HEK293 (cell line): ENCODE results near the gene BUB1B.
A peak's percentile ranks its signal among the peaks of the same experiment; 100 is the strongest.

Experiments used
- CTCF ChIA-PET: fragments of 350-600 bp; formaldehyde crosslinking; extraction: SDS; loops from one replicate; lab custom pipeline; 2021; ENCODE audit warnings: antibody characterized with exemption; lab: Yijun Ruan, JAX
- POLR2A ChIA-PET: fragments of 300-600 bp; formaldehyde crosslinking; extraction: SDS; loops from one replicate; lab custom pipeline; 2020; ENCODE audit warnings: antibody characterized with exemption, inconsistent platforms; lab: Yijun Ruan, JAX
- H3K27ac ChIP-seq: fragments of 200-500 bp; sonication (Bioruptor generic); 2 replicates; pipeline ENCODE4 v1.5.1; 2014; ENCODE audit warnings: low read depth, low read length, control low read depth, inconsistent platforms; ENCODE audit errors: extremely low read depth
- H3K36me3 ChIP-seq, 2 experiments: fragments of 200-500 bp in 1 of 2; sonication (Bioruptor generic) in 1 of 2; 1 replicate in 1 of 2; 2 replicates in 1 of 2; pipeline ENCODE4 v1.5.1; 2014 to 2017; ENCODE audit warnings: inconsistent platforms in 2 of 2, low read length in 2 of 2; ENCODE audit not compliant: control insufficient read depth in 2 of 2, insufficient read depth in 1 of 2
- H3K4me1 ChIP-seq: fragments of 200-500 bp; sonication (Bioruptor generic); 2 replicates; pipeline ENCODE4 v1.5.1; 2014; ENCODE audit warnings: mild to moderate bottlenecking, low read length, inconsistent platforms; ENCODE audit not compliant: control insufficient read depth, insufficient read depth
- H3K4me3 ChIP-seq: 2 replicates; pipeline ENCODE4 v1.5.1; 2011; ENCODE audit warnings: low read depth, mild to moderate bottlenecking, control low read depth, low read length, moderate library complexity
- H3K9me3 ChIP-seq: fragments of 200-500 bp; sonication (Bioruptor generic); 2 replicates; pipeline ENCODE4 v1.5.1; 2014; ENCODE audit warnings: low read depth, low read length, inconsistent platforms; ENCODE audit not compliant: control insufficient read depth, insufficient read depth
- RBAK ChIP-seq: fragments of 450-650 bp; formaldehyde crosslinking; IDR thresholded peaks from 2 replicates; pipeline ENCODE4 v1.5.1; 2016; ENCODE audit warnings: missing biosample characterization, missing genetic modification characterization
- SP3 ChIP-seq: fragments of 450-650 bp; formaldehyde crosslinking; IDR thresholded peaks from 2 replicates; pipeline ENCODE4 v1.5.1; 2016; ENCODE audit warnings: missing biosample characterization, missing genetic modification characterization
- ZBTB17 ChIP-seq: fragments of 450-650 bp; formaldehyde crosslinking; IDR thresholded peaks from 2 replicates; pipeline ENCODE4 v1.5.1; 2016; ENCODE audit warnings: missing biosample characterization, missing genetic modification characterization
- ZBTB48 ChIP-seq: fragments of 450-650 bp; formaldehyde crosslinking; IDR thresholded peaks from 2 replicates; pipeline ENCODE4 v1.5.1; 2016; ENCODE audit warnings: missing biosample characterization, missing genetic modification characterization
- ZNF366 ChIP-seq: fragments of 450-650 bp; formaldehyde crosslinking; conservative IDR thresholded peaks from 2 replicates; pipeline ENCODE4 v1.5.1; 2016; ENCODE audit warnings: missing biosample characterization, missing genetic modification characterization
- ZNF501 ChIP-seq: fragments of 450-650 bp; formaldehyde crosslinking; IDR thresholded peaks from 2 replicates; pipeline ENCODE4 v1.5.1; 2016; ENCODE audit warnings: missing biosample characterization, missing genetic modification characterization
- ZNF510 ChIP-seq: fragments of 450-650 bp; formaldehyde crosslinking; IDR thresholded peaks from 2 replicates; pipeline ENCODE4 v1.5.1; 2018; ENCODE audit warnings: mild to moderate bottlenecking, missing genetic modification characterization, missing biosample characterization; ENCODE audit not compliant: insufficient replicate concordance
- ZNF658 ChIP-seq: fragments of 450-650 bp; formaldehyde crosslinking; IDR thresholded peaks from 2 replicates; pipeline ENCODE4; 2016; ENCODE audit warnings: missing biosample characterization, missing genetic modification characterization
- ZNF677 ChIP-seq: fragments of 450-650 bp; IDR thresholded peaks from 2 replicates; pipeline ENCODE4 v1.5.0; 2018; ENCODE audit warnings: missing biosample characterization, mild to moderate bottlenecking, missing genetic modification characterization, moderate library complexity
- ZNF777 ChIP-seq: fragments of 450-650 bp; formaldehyde crosslinking; IDR thresholded peaks from 2 replicates; pipeline ENCODE4 v1.5.1; 2017; ENCODE audit warnings: missing biosample characterization, missing genetic modification characterization, borderline replicate concordance
- ZNF830 ChIP-seq: fragments of 450-650 bp; IDR thresholded peaks from 2 replicates; pipeline ENCODE4 v1.5.0; 2018; ENCODE audit warnings: missing biosample characterization, missing genetic modification characterization, low read depth, mild to moderate bottlenecking, moderate library complexity
- TF ChIP-seq, protein P1 (sequence below): fragments of 450-650 bp; formaldehyde crosslinking; IDR thresholded peaks from 2 replicates; pipeline ENCODE4 v1.5.1; 2016; ENCODE audit warnings: missing biosample characterization, missing genetic modification characterization, low read depth
- TF ChIP-seq, protein P2 (sequence below): fragments of 450-650 bp; formaldehyde crosslinking; IDR thresholded peaks from 2 replicates; pipeline ENCODE4 v1.5.1; 2016; ENCODE audit warnings: missing biosample characterization, missing genetic modification characterization, borderline replicate concordance
- TF ChIP-seq, protein P3 (sequence below): fragments of 450-650 bp; formaldehyde crosslinking; IDR thresholded peaks from 2 replicates; pipeline ENCODE4 v1.5.1; 2016; ENCODE audit warnings: missing biosample characterization, missing genetic modification characterization, borderline replicate concordance
- TF ChIP-seq, protein P4 (sequence below): fragments of 450-650 bp; formaldehyde crosslinking; IDR thresholded peaks from 2 replicates; pipeline ENCODE4 v1.5.1; 2016; ENCODE audit warnings: missing biosample characterization, missing genetic modification characterization

BUB1B gene

DNA sequence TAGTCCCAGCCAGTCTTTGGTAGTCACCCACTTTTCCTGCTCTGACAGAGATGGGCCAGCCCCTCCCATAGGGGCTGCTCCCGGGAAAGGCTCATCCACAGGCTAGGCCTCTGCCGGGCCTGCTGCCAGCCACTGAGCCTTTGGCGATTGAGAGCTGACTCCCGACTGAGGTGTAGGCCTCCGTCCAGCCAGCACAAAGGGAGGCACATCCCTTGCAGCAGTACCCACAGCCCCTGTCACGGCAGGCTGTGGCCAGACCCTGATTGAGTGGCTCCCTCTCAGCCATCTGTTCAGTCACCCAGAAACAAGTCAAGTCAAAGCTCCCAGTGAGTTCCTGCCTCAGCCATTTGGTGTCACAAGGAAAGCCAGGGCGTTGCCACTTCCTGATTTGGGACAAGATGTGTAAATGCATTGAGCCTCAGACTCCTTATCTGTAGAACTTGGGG, 71.8 kb downstream of the BUB1B start:
- peaks cover 4 to 19% of the 10 kb centered on the region in 2 experiments; a peak in 2 of 3 replicates for H3K36me3 ChIP-seq
- TF ChIP-seq, protein P1, sequence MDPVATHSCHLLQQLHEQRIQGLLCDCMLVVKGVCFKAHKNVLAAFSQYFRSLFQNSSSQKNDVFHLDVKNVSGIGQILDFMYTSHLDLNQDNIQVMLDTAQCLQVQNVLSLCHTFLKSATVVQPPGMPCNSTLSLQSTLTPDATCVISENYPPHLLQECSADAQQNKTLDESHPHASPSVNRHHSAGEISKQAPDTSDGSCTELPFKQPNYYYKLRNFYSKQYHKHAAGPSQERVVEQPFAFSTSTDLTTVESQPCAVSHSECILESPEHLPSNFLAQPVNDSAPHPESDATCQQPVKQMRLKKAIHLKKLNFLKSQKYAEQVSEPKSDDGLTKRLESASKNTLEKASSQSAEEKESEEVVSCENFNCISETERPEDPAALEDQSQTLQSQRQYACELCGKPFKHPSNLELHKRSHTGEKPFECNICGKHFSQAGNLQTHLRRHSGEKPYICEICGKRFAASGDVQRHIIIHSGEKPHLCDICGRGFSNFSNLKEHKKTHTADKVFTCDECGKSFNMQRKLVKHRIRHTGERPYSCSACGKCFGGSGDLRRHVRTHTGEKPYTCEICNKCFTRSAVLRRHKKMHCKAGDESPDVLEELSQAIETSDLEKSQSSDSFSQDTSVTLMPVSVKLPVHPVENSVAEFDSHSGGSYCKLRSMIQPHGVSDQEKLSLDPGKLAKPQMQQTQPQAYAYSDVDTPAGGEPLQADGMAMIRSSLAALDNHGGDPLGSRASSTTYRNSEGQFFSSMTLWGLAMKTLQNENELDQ (tag by site-specific recombination): no peak
- TF ChIP-seq, protein P2, sequence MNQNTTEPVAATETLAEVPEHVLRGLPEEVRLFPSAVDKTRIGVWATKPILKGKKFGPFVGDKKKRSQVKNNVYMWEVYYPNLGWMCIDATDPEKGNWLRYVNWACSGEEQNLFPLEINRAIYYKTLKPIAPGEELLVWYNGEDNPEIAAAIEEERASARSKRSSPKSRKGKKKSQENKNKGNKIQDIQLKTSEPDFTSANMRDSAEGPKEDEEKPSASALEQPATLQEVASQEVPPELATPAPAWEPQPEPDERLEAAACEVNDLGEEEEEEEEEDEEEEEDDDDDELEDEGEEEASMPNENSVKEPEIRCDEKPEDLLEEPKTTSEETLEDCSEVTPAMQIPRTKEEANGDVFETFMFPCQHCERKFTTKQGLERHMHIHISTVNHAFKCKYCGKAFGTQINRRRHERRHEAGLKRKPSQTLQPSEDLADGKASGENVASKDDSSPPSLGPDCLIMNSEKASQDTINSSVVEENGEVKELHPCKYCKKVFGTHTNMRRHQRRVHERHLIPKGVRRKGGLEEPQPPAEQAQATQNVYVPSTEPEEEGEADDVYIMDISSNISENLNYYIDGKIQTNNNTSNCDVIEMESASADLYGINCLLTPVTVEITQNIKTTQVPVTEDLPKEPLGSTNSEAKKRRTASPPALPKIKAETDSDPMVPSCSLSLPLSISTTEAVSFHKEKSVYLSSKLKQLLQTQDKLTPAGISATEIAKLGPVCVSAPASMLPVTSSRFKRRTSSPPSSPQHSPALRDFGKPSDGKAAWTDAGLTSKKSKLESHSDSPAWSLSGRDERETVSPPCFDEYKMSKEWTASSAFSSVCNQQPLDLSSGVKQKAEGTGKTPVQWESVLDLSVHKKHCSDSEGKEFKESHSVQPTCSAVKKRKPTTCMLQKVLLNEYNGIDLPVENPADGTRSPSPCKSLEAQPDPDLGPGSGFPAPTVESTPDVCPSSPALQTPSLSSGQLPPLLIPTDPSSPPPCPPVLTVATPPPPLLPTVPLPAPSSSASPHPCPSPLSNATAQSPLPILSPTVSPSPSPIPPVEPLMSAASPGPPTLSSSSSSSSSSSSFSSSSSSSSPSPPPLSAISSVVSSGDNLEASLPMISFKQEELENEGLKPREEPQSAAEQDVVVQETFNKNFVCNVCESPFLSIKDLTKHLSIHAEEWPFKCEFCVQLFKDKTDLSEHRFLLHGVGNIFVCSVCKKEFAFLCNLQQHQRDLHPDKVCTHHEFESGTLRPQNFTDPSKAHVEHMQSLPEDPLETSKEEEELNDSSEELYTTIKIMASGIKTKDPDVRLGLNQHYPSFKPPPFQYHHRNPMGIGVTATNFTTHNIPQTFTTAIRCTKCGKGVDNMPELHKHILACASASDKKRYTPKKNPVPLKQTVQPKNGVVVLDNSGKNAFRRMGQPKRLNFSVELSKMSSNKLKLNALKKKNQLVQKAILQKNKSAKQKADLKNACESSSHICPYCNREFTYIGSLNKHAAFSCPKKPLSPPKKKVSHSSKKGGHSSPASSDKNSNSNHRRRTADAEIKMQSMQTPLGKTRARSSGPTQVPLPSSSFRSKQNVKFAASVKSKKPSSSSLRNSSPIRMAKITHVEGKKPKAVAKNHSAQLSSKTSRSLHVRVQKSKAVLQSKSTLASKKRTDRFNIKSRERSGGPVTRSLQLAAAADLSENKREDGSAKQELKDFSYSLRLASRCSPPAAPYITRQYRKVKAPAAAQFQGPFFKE (tag by site-specific recombination): no peak
- TF ChIP-seq ZNF366 (no peak), ZBTB17 (tag by site-specific recombination) (no peak), ZNF777 (no peak), ZBTB48 (tag by site-specific recombination) (0 out of 2 replicates have a peak, but pooled peaks have one; percentile 38)
- TF ChIP-seq, all 188 proteins: peak for 1
- Histone ChIP-seq H3K9me3 (no peaks in the 10 kb centered on the region), H3K4me1 (no peaks in the 10 kb centered on the region), H3K4me3 (no peak overlapping the region), H3K27ac (no peak overlapping the region)
- CTCF ChIA-PET: no interaction called here
- POLR2A ChIA-PET: no interaction called here

DNA sequence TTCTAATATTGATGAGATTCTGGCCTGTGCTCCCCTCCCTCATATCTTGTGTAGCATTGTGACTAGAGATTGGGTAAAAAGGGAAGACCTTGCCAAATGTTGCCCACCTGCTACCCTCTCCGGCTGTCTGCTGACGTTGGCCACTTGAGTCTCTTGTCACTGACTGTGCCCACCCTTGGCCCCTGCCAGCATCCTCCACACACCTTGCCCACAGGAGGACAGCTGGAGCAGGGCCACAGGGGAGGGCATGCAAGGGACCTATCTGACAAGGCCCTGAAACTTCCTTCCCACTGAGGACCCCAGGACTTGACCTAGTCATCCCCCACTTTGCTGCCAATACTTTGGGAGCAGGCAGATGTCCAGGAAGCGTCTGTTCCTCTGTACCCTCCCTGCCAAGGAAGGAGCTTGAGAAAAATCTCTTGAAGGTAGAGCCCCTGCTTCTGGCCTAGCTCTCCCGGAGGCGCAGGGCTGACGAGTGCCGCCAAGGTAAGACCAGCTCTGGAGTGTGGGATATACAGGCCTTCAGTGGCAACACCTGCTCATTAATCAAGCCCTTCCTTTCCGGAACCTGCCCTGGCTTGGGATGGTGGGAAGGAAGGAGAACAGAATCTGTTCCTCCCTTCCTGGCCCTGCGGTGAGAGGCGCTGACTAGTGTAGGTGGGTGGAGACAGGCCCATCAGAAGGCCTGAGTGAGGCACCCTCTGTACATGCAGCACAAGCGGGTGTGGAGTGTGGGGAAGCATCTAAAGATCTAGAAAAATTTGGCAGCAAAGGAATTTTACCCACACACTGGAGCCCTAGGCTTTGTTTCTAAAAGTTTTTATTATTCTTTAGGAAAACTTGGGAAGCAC, 73.1 kb downstream of the BUB1B start:
- ChIA-PET CTCF (interaction anchor here (0.6 to 1.5 kb wide), 2 partner anchors 41 to 122 kb away, joined by 3 to 7 read pairs; no protein-coding TSS in a partner anchor), POLR2A (no interaction called here)
- Histone ChIP-seq H3K4me3 (no peak overlapping the region), H3K36me3 (peaks cover 4 to 10% of the 10 kb centered on the region in 2 experiments; a peak in 2 of 3 replicates), H3K4me1 (peaks cover 5% of the 10 kb centered on the region; the same call in 1 of the 2 replicates), H3K27ac (no peak overlapping the region), H3K9me3 (no peaks in the 10 kb centered on the region)
- no peak for TF ChIP-seq RBAK (tag by site-specific recombination)
- TF ChIP-seq ZNF658 (tag by site-specific recombination): no peak
- no peak for TF ChIP-seq ZNF501 (tag by site-specific recombination)
- no peak for TF ChIP-seq ZNF830 (tag by site-specific recombination)
- TF ChIP-seq SP3 (tag by site-specific recombination): no peak
- no peak for TF ChIP-seq ZNF510 (tag by site-specific recombination)
- TF ChIP-seq ZNF677: no peak
- TF ChIP-seq, protein P3, sequence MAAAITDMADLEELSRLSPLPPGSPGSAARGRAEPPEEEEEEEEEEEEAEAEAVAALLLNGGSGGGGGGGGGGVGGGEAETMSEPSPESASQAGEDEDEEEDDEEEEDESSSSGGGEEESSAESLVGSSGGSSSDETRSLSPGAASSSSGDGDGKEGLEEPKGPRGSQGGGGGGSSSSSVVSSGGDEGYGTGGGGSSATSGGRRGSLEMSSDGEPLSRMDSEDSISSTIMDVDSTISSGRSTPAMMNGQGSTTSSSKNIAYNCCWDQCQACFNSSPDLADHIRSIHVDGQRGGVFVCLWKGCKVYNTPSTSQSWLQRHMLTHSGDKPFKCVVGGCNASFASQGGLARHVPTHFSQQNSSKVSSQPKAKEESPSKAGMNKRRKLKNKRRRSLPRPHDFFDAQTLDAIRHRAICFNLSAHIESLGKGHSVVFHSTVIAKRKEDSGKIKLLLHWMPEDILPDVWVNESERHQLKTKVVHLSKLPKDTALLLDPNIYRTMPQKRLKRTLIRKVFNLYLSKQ (tag by site-specific recombination): no peak
- TF ChIP-seq, protein P4, sequence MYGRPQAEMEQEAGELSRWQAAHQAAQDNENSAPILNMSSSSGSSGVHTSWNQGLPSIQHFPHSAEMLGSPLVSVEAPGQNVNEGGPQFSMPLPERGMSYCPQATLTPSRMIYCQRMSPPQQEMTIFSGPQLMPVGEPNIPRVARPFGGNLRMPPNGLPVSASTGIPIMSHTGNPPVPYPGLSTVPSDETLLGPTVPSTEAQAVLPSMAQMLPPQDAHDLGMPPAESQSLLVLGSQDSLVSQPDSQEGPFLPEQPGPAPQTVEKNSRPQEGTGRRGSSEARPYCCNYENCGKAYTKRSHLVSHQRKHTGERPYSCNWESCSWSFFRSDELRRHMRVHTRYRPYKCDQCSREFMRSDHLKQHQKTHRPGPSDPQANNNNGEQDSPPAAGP (tag by site-specific recombination): no peak
